GM21717 (cell line): ENCODE data around the gene RYR3.
"Not testable (repeated sequence)": the region's sequence is repeated elsewhere in the genome, so short reads cannot be mapped to it uniquely, and the experiment has no call there.

Experiments used
- ATAC-seq: cut with Tn5 transposase; IDR thresholded peaks from one replicate; pipeline ENCODE4 v1.9.1; 2021; ENCODE audit warnings: mild to moderate bottlenecking, moderate library complexity; ENCODE audit not compliant: unreplicated experiment

Gene RYR3

GRCh38 chr15:33810073-33810595, 499.4 kb downstream of the RYR3 start:
- no peak for ATAC-seq

GRCh38 chr15:33810806-33811205, 500.0 kb downstream of the RYR3 start:
- ATAC-seq = no peak

GRCh38 chr15:33813891-33814290, 503.1 kb downstream of the RYR3 start:
- no peak for ATAC-seq

GRCh38 chr15:33819499-33819898, 508.7 kb downstream of the RYR3 start:
- ATAC-seq = not testable (repeated sequence)

- ATAC-seq = no peak
Measured at GRCh38 chr15:33822479-33822878, 511.7 kb downstream of the RYR3 start.

- ATAC-seq = no peak
Measured at GRCh38 chr15:33823119-33823518, 512.4 kb downstream of the RYR3 start.

- no peak for ATAC-seq
Measured at GRCh38 chr15:33825453-33825852, 514.7 kb downstream of the RYR3 start.

- no peak for ATAC-seq
Measured at GRCh38 chr15:33826201-33826600, 515.4 kb downstream of the RYR3 start.

- ATAC-seq = no peak
Measured at GRCh38 chr15:33830351-33830750, 519.6 kb downstream of the RYR3 start.

GRCh38 chr15:33831646-33832045, 520.9 kb downstream of the RYR3 start:
- ATAC-seq = no peak

- no peak for ATAC-seq
Measured at GRCh38 chr15:33834892-33835743, 524.4 kb downstream of the RYR3 start.

GRCh38 chr15:33837294-33837693, 526.5 kb downstream of the RYR3 start:
- no peak for ATAC-seq

GRCh38 chr15:33839540-33839939, 528.8 kb downstream of the RYR3 start:
- no peak for ATAC-seq

GRCh38 chr15:33840615-33841014, 529.8 kb downstream of the RYR3 start:
- no peak for ATAC-seq

GRCh38 chr15:33844186-33844585, 533.4 kb downstream of the RYR3 start:
- ATAC-seq = no peak

GRCh38 chr15:33844597-33844996, 533.8 kb downstream of the RYR3 start:
- no peak for ATAC-seq

GRCh38 chr15:33846142-33846541, 535.4 kb downstream of the RYR3 start:
- no peak for ATAC-seq

GRCh38 chr15:33846862-33847261, 536.1 kb downstream of the RYR3 start:
- ATAC-seq = no peak

GRCh38 chr15:33848011-33848410, 537.2 kb downstream of the RYR3 start:
- no peak for ATAC-seq

- ATAC-seq = no peak
Measured at GRCh38 chr15:33851079-33851478, 540.3 kb downstream of the RYR3 start.

GRCh38 chr15:33852094-33852493, 541.3 kb downstream of the RYR3 start:
- ATAC-seq = no peak

GRCh38 chr15:33852570-33852969, 541.8 kb downstream of the RYR3 start:
- no peak for ATAC-seq

- no peak for ATAC-seq
Measured at GRCh38 chr15:33857726-33858125, 547.0 kb downstream of the RYR3 start.
